Vagina (tissue), 2 donors: ENCODE results near the gene PHLDA2.

Experiments
- CTCF ChIP-seq, 3 experiments: fragments of 450-650 bp in 2 of 3; fragments of 200-600 bp in 1 of 3; sonication (generic) in 1 of 3; IDR thresholded peaks; one replicate each; pipeline ENCODE4 v1.5.1; 2017 to 2019; ENCODE audit warnings: antibody characterized with exemption in 3 of 3, mild to moderate bottlenecking in 2 of 3, moderate library complexity in 2 of 3
- POLR2A ChIP-seq, 2 donors: fragments of 450-650 bp; IDR thresholded peaks; one replicate each; pipeline ENCODE4 v1.6.1; 2017; ENCODE audit warnings: antibody characterized with exemption in 2 of 2, mild to moderate bottlenecking in 2 of 2, moderate library complexity in 2 of 2

- TF ChIP-seq CTCF (IDR thresholded peaks at IDR 0.05), result no peak
- TF ChIP-seq POLR2A (IDR thresholded peaks at IDR 0.05), result no peak
Measured at GRCh38 chr11:2903672-2904011, 25.6 kb downstream of the PHLDA2 start.
